ENCODE data around the gene SCRN1. TPM values are rescaled to one million over a fixed set of nuclear protein-coding genes. Genes with fewer than 3 reads are reported as not detected.

SCRN1 gene
- polyA plus RNA-seq, 1 donor from 2014 or later = 130 TPM

GRCh38 chr7:30012757-30013156 lies 23.2 kb upstream of the SCRN1 start:
- Histone ChIP-seq H3K4me2 (ENCODE audit: low read length) (no peak overlapping the region), H3K27ac (ENCODE audit: low read length) (no peak overlapping the region), H4K20me1 (ENCODE audit: insufficient read depth) (no peaks in the 10 kb centered on the region), H2AFZ (ENCODE audit: low read depth, low read length) (no peak overlapping the region), H3K79me2 (replicated peaks; ENCODE audit: insufficient read depth, low read length) (no peaks in the 10 kb centered on the region), H3K9me2 (ENCODE audit: insufficient read depth, low read length) (no peaks in the 10 kb centered on the region), H3K27me3 (ENCODE audit: insufficient read depth, low read depth, low read length) (no peaks in the 10 kb centered on the region), H3F3A (ENCODE audit: insufficient read depth, low read length, poor library complexity, severe bottlenecking) (no peaks in the 10 kb centered on the region), H3K4me3 (ENCODE audit: low read length) (no peak overlapping the region), H3K9me3 (ENCODE audit: low read length) (no peaks in the 10 kb centered on the region), H3K9ac (ENCODE audit: low read length) (no peak overlapping the region), H3K36me3 (ENCODE audit: insufficient read depth, low read length) (no peaks in the 10 kb centered on the region)
- TF ChIP-seq TAF1 (IDR thresholded peaks at IDR 0.05; ENCODE audit: low read depth) (no peak), EP300 (conservative IDR thresholded peaks at IDR 0.05; ENCODE audit: poor library complexity, severe bottlenecking) (no peak), CTCF (IDR thresholded peaks at IDR 0.05; ENCODE audit: poor library complexity, severe bottlenecking) (no peak), SMC3 (conservative IDR thresholded peaks at IDR 0.05; ENCODE audit: poor library complexity) (no peak), POLR2AphosphoS5 (IDR thresholded peaks at IDR 0.05) (no peak), MXI1 (conservative IDR thresholded peaks at IDR 0.05; ENCODE audit: poor library complexity, severe bottlenecking) (no peak), RAD21 (conservative IDR thresholded peaks at IDR 0.05) (no peak), EZH2 (IDR thresholded peaks at IDR 0.05; ENCODE audit: borderline replicate concordance, insufficient read depth, low read length, poor library complexity, severe bottlenecking) (no peak)
- TF ChIP-seq, protein P1, sequence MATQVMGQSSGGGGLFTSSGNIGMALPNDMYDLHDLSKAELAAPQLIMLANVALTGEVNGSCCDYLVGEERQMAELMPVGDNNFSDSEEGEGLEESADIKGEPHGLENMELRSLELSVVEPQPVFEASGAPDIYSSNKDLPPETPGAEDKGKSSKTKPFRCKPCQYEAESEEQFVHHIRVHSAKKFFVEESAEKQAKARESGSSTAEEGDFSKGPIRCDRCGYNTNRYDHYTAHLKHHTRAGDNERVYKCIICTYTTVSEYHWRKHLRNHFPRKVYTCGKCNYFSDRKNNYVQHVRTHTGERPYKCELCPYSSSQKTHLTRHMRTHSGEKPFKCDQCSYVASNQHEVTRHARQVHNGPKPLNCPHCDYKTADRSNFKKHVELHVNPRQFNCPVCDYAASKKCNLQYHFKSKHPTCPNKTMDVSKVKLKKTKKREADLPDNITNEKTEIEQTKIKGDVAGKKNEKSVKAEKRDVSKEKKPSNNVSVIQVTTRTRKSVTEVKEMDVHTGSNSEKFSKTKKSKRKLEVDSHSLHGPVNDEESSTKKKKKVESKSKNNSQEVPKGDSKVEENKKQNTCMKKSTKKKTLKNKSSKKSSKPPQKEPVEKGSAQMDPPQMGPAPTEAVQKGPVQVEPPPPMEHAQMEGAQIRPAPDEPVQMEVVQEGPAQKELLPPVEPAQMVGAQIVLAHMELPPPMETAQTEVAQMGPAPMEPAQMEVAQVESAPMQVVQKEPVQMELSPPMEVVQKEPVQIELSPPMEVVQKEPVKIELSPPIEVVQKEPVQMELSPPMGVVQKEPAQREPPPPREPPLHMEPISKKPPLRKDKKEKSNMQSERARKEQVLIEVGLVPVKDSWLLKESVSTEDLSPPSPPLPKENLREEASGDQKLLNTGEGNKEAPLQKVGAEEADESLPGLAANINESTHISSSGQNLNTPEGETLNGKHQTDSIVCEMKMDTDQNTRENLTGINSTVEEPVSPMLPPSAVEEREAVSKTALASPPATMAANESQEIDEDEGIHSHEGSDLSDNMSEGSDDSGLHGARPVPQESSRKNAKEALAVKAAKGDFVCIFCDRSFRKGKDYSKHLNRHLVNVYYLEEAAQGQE (IDR thresholded peaks at IDR 0.05; ENCODE audit: borderline replicate concordance) = no peak

DNA sequence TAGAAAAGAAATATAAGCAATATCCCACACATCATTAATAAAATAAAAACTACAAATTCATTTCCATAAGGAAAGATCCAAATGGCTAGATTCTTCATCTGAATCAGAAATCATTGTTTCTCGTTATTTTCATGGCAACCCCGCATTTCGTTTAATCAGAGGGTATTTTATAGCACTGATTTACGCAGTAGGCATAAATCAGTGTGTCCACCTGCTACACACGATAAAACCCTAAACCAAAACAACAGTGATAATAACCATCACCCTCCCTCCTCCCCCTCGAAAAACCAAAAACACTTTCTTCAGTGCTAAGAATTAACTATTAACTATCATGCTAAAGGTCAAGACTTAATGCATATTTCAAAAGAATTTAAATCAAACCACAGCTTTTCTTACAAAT lies 20.4 kb upstream of the SCRN1 start:
- no peaks in the 10 kb centered on the region for H3K79me2 ChIP-seq (replicated peaks; ENCODE audit: insufficient read depth, low read length)
- H3K36me3 ChIP-seq (ENCODE audit: insufficient read depth, low read length) = no peaks in the 10 kb centered on the region
- H3K9ac ChIP-seq (ENCODE audit: low read length) = no peak overlapping the region
- H3F3A ChIP-seq (ENCODE audit: insufficient read depth, low read length, poor library complexity, severe bottlenecking) = no peaks in the 10 kb centered on the region
- H3K9me3 ChIP-seq (ENCODE audit: low read length) = no peaks in the 10 kb centered on the region
- no peaks in the 10 kb centered on the region for H3K9me2 ChIP-seq (ENCODE audit: insufficient read depth, low read length)
- no peak for TF ChIP-seq CTCF (IDR thresholded peaks at IDR 0.05; ENCODE audit: poor library complexity, severe bottlenecking)
- TF ChIP-seq TAF1 (IDR thresholded peaks at IDR 0.05; ENCODE audit: low read depth) = no peak
- no peak overlapping the region for H3K4me3 ChIP-seq (ENCODE audit: low read length)
- H3K4me2 ChIP-seq (ENCODE audit: low read length) = no peak overlapping the region
- no peaks in the 10 kb centered on the region for H4K20me1 ChIP-seq (ENCODE audit: insufficient read depth)
- no peaks in the 10 kb centered on the region for H3K27me3 ChIP-seq (ENCODE audit: insufficient read depth, low read depth, low read length)
- no peak overlapping the region for H3K27ac ChIP-seq (ENCODE audit: low read length)
- H2AFZ ChIP-seq (ENCODE audit: low read depth, low read length) = no peak overlapping the region

Measured in neural cell (in vitro differentiated cells).